ENCODE data around the gene C20orf144.

C20orf144 gene

DNA sequence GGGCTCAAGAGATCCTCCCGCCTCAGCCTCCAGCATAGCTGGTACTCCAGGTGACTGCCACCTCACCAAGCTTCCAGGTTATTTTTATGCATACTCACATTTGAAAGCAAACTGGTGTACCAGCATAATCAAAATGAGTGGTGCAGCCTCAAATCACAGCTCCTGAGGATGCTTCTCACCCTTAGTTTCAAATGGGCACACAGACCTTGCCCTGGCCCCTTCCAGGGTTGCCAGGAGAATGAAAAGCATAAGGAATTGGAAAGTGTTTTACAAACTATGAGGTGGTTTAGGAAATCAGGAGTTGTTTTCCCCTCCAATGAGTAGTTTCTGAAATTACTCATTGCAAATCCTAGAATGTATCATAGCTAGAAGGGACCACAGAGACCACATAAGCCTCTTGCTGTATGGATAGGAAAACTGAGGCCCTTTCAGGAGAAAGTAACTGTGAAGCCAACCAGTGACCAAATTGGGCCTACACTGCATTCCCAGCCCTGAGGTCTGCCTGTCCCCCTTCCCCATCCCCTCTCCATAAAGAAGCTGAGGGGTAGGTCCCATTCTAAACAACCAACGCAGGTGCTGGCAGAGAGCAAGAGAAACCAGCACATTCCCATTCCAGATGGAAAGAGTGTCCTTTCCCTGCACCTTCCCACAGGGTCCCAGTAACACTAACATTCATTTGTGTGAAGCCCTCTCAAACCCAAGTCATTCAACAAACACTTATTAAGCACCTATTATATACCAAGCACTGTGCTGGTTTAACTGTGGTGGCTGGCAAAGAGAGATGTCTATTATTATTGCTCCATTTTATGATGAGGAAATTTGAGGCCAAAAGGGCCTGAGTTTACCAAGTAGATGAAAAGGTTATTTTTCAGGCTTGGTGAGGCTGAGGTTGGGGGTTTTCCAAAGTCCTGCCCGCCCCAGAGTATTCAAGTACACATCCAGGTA lies 26.1 kb downstream of the C20orf144 start:
- no peak overlapping the region for H3K4me3 ChIP-seq (ENCODE audit: low read depth, low read length)
- TF ChIP-seq, protein P1, sequence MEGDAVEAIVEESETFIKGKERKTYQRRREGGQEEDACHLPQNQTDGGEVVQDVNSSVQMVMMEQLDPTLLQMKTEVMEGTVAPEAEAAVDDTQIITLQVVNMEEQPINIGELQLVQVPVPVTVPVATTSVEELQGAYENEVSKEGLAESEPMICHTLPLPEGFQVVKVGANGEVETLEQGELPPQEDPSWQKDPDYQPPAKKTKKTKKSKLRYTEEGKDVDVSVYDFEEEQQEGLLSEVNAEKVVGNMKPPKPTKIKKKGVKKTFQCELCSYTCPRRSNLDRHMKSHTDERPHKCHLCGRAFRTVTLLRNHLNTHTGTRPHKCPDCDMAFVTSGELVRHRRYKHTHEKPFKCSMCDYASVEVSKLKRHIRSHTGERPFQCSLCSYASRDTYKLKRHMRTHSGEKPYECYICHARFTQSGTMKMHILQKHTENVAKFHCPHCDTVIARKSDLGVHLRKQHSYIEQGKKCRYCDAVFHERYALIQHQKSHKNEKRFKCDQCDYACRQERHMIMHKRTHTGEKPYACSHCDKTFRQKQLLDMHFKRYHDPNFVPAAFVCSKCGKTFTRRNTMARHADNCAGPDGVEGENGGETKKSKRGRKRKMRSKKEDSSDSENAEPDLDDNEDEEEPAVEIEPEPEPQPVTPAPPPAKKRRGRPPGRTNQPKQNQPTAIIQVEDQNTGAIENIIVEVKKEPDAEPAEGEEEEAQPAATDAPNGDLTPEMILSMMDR (IDR thresholded peaks at IDR 0.05; ENCODE audit: low read depth, low read length), result no peak

DNA sequence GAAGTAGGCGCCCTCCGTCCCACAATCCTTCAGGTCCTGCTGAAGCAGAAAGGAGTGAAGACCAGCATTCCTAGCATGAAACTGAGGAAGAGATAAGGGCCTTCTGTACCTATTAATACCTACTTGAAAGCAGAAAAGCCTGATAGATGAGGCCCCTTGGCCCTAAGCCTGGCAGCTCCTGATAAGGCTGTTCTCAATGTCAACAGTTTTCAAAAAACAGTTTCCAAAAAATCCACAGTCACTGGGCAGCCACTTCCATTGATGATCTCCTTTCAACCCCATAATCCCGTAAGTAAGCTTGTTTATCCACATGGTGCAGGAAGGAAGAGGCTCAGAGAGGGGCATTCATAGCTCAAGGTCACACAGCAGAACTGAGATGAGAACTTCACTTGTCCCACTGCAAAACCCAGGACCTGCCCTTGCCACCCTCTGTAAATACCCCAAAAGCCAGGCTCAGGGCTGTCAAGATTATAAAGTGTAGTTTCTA lies 26.9 kb downstream of the C20orf144 start:
- TF ChIP-seq, protein P1 (IDR thresholded peaks at IDR 0.05; ENCODE audit: low read depth, low read length), result no peak
- no peak overlapping the region for H3K4me3 ChIP-seq (ENCODE audit: low read depth, low read length)

DNA sequence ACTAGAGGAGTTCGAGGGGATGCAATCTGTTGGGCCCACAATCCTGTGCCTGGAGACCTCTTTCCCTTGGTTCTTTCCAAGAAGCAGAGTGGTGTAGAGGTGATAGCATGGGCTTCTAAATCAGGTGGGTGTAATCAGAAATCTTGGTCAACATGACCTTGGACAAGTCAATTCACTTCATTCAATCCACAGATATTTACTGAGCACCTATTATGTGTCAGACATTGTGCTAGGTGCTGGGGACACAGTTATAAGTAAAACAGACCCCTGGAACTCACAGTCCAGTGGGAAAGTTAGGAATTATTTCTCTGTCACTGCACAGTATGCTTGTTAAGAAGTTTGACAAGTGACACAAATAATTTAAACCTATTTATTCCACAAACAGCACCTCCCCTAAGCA lies 27.4 kb downstream of the C20orf144 start:
- H3K4me3 ChIP-seq (ENCODE audit: low read depth, low read length), result no peak overlapping the region
- TF ChIP-seq, protein P1 (IDR thresholded peaks at IDR 0.05; ENCODE audit: low read depth, low read length), result no peak

DNA sequence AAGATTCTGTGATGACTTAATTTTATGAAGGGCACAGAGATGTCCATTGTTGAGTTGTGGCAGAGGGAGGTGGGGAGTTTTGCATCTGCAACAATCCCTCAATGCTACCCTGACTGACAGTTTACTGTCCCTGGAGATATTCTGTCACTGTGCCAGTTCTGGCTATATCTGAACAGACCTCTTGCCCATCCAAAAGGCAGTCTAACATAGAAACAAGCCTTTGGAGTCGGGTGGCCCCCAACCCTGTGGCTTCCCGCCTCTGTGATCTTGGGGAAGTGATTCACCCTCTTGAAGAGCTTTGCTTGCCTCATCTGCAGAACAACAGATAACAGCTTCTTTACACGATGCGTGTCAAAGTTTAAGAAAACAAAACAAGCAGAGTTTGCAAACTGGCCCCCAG lies 27.8 kb downstream of the C20orf144 start:
- TF ChIP-seq, protein P1 (IDR thresholded peaks at IDR 0.05; ENCODE audit: low read depth, low read length), result no peak
- no peak overlapping the region for H3K4me3 ChIP-seq (ENCODE audit: low read depth, low read length)

DNA sequence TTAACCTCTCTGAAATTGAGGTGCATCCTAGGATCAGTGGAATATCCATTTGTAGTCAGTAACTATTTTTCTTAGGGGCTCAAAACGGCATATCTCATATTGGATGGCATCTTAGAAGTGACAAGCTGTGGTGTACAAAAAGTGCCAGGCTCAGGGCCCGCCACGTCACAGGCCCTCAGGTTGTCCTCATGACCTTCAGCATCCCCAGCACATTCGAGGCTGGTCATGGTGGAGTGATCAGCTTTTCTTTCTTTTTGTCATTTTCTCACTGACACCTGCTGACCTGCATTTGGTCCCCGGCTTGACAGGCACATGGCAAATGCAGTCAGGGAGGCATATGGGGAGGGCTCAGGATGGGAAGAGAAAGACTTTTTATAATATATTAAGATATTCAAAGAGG lies 31.2 kb downstream of the C20orf144 start:
- TF ChIP-seq, protein P1 (IDR thresholded peaks at IDR 0.05; ENCODE audit: low read depth, low read length), result no peak

DNA sequence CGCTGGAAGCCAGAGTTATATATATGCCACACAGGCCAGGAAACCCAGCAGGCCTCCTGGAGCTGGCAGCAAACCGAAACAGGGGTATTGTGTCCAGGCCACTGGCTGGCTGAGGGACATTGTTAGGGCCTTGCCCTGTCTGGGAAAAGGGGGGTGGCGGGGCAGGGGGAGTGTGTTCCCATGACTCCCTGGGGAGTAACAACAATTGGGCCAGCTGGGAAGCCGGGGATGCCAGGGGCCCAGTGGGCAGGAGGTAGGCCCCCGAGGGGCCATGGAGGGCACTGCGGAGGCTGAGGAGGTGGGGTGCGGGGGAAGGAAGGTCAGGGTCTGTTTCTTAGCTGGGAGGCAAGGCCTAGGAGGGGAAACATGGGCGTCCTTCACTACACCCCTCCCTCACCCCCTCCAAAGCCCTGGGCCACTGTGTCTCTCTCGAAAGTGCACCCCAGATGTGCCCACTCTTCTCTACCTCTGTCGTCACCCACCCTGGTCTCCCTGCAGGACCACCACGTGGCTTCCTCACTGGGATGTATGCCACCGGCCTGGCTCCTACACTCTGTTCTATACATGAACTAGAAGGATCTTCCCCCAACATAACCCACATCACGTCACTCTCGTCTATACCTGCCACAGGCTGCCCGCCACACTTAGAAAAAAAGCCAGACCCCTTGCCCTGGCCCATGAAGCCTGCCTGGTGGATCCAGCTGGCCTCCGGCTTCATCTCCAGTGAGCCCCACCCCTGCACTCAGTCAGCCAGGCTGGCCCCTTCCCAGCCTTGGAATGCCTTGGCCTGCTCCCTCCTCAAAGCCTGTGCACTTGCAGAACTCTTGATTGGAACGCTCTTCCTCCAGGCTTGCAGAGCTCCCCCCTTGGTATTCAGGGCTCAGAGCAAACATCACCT lies 31.9 kb downstream of the C20orf144 start:
- H3K4me3 ChIP-seq (ENCODE audit: low read depth, low read length), result no peak overlapping the region
- TF ChIP-seq, protein P1 (IDR thresholded peaks at IDR 0.05; ENCODE audit: low read depth, low read length), result no peak

More for the DNA sequence above, 31.2 kb downstream of the C20orf144 start:
- no peak overlapping the region for H3K4me3 ChIP-seq (ENCODE audit: low read depth, low read length)

All from WI38 (cell line).